GM21529 (cell line): ENCODE data around the gene PDE11A.
"Not testable (repeated sequence)": the region's sequence is repeated elsewhere in the genome, so short reads cannot be mapped to it uniquely, and the experiment has no call there.

ENCODE experiments used
- ATAC-seq: cut with Tn5 transposase; IDR thresholded peaks from one replicate; pipeline ENCODE4 v1.9.1; 2021; ENCODE audit not compliant: unreplicated experiment

The PDE11A gene

DNA sequence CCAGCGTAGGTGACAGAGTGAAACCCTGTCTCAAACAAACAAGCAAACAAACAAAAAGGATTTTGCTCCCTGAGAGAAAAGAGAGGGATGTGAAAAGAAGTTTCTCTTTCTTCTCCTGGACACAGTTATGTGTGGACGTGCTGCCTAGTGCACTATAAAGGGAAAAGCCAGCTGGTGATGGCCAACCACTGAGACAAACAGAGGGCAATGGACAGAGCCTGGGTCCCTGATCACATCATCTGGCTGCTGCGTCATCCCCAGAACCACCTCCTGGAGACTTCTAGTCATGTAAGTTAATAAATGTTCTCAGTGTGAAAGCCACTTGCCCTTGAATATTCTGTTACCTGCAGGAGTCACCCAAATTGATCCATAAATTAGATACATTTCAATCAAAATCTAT, 184.9 kb downstream of the PDE11A start:
- ATAC-seq: no peak

DNA sequence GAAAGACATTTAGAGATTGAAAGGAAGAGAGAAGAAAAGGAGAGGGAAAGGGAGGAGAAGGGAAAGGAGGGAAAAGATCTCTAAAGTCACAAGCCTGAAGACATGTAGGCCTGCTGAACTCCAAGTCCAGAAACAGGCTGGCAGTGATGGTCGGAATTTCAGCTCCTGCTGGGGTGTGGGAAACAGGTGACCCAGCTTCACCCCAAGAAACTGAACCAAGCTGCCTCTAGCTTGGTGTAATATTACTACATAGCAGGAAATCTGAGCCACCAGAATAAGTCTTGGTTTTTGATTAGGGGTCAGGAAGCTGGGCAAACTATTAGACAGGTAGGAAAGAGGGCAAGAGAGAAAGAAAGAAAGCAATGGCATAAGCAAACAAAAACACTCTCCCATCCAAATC, 185.8 kb downstream of the PDE11A start:
- ATAC-seq: no peak

DNA sequence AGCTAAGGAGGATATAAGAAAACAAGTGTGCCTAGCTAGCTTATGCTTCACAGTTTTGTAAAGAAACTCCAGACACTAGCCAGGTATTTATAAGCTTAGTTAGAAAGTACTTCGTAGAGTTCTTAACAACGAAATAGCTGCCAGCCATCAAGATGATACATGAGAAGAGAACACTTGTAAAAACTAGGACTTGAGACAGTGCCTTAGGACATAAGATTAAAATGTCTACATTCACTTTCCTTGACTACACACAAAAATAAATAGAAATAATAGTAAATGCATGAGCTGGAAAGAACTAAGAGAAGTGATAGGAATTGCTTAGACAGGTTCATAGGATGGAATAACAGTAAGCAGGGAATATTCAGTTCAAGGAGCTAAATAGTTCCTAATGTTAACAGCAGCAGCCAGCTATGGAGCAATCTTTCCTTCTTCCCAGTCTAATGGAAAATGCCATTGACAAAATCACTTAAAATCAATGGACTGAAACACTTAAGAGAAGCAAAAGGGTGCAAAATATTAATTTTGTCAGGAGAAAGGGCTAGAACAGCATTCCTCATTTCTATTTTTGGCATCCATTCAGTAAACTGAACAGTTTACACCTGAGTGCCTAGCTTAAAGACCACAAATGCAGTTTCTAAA, 186.6 kb downstream of the PDE11A start:
- ATAC-seq: no peak

DNA sequence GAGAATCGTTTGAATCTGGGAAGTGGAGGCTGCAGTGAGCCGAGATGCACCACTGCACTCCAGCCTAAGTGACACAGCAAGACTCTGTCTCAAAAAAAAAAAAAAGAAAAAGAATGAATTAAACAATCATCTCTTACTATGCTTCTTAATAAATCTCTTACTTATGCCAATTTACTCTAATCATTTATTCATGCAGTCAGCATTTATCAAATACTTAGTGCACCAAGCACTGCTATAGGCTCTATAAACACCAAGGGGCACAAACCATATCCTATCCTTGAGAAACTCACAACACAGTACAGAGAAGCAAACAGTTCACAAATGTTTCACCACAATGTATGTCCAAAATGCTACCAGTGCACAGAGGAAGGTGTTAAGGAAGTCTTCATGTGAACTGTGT, 189.4 kb downstream of the PDE11A start:
- no peak for ATAC-seq

DNA sequence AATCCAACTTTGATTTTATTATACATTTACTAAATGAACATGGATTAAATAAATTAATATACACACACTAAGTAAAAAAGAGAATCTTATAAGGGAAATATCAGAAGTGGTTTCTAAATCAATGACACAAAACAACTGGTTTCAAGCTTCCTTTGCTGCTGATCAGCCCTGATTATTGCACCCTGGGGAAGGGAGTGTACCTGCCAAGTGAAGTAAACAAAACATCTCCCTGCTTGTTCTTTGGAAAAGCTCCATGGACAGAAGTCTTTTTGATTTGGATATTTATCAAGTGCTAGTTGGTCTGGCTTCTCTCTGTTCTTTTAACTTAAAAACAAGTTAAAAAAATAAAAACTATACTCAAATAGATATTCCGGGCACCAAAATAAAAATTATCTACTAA, 190.1 kb downstream of the PDE11A start:
- ATAC-seq: no peak

DNA sequence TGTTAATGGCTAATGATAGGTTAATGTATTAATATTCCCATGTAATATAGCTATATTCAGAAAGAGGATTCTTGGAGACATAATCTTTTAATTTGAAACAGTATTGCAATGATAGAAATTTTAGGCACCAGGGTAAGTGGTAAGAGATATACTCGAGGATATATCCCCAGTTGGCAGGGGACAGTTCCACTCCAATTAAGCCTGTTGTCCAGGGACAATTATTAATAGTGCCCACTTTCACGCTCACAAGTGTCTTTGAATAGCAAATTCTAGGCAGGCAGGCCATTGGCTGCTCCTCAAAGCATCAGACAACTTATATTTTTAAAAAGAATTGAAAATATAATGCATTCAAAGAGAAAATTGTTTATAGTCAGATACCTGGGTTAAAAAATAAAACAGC, 190.7 kb downstream of the PDE11A start:
- no peak for ATAC-seq

DNA sequence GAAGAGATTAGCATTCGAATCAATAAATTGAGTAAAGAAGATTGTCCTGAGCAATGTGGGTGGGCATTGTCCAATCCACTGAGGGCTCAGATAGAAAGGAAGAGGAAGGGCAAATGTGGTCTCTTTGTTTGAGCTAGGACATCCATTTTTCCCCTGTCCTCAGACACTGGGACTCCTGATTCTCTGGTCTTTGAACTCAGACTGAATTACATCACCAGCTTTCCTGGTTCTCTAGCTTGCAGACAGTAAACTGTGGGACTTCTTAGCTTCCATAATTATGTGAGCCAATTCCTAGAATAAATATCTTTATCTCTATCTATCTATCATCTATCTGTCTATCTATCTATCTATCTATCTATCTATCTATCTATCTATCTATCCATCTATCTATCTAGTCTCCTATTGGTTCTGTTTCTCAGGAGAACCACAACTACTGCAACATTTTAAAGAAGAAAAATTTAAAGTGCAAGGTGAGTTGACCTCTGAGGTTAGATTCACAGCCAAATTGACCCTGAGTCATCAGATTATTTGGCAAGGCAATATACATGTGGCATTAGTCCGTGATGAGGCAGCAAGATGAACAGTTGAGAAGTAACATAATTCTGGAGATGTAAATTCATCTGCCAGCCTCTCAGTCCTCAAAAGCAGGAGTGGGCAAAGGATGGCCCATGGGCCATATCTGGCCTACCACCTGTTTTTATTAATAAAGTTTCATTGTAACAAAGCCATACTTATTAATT, 191.4 kb downstream of the PDE11A start:
- ATAC-seq: no peak

DNA sequence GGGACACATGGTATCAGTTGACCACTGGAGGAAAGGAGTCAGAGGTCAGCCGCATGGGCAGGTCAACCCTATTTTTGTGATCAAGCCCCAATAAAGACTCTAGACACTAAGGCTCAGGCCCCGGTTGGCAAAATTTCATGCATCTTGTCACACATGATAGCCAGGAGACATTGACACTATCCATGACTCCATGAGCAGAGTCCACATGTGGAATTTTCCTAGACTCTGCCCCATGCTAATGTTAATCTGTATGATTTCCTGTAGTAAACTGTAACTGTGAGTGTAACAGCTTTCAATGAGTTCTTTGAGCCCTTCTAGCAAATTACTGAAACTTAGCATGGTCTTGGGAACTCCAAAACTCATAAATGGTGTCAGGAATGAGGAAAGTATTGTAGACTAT, 192.3 kb downstream of the PDE11A start:
- no peak for ATAC-seq

DNA sequence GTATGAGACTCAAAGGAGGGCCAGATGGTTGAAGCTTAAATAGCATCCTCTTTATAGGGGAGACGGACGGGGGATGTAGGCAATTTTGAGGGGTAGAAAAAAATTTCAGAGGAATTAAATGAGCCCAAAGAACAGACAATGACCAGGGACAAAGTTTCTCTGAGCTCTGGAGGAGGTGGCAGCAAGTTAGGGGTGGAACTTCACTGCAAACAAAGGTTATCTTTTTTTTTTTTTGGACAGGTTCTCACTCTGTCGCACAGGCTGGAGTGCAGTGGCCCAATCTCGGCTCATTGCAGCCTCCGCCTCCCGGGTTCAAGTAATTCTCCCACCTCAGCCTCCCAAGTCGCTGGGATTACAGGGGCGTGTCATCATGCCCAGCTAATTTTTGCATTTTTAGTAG, 195.6 kb downstream of the PDE11A start:
- no peak for ATAC-seq

DNA sequence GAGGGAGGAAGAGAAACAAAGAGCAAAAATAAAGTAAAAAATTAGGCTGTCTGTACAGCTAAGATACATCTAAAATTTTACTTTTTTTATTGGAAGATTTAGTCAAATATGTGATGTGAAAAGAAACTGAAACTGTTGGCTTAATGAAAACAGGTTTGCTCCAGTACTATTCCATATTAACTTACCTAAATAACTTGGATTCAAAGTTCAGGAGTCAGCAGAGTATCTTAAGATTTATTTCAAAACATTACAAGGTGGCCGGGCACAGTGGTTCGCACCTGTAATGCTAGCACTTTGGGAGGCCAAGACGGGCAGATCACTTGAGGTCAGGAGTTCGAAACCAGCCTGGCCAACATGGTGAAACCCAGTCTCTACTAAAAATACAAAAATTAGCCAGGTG, 197.9 kb downstream of the PDE11A start:
- no peak for ATAC-seq

DNA sequence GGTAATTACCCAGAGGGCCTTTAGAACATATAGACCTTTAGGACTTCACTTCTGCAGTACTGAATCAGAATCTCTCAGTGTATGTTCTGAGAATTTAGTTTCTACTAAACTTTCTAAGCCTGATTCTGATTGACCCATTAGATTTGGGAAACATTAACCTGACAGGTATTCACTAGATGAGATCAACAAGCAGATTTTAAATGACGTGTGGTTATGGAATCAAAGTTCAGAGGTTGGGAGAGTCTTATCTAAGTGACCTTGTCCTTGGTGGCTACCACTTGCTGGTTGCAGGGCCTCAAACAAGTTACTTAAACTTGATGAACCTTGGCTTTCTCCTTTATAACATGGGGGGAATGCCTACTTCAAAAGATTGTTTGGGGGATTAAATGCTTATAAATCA, 198.7 kb downstream of the PDE11A start:
- ATAC-seq: no peak

DNA sequence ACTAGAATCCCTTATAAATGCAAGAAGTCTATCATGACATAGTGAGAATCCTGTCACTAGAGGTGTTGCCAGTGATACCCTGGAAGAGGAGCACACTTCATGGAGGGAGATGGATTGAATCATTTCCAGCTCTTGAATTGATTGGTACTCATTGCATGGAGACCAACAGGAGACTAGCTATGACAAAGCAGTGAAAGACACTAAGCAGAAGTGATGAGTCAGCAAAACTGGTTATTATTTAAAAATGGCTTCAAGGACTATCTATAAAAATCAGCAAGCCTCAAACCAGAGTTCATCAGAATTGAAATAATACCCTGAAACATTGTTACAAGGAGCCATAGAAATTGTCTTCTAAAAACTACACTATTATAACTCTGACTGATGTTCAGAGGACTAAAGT, 200.3 kb downstream of the PDE11A start:
- ATAC-seq: no peak

DNA sequence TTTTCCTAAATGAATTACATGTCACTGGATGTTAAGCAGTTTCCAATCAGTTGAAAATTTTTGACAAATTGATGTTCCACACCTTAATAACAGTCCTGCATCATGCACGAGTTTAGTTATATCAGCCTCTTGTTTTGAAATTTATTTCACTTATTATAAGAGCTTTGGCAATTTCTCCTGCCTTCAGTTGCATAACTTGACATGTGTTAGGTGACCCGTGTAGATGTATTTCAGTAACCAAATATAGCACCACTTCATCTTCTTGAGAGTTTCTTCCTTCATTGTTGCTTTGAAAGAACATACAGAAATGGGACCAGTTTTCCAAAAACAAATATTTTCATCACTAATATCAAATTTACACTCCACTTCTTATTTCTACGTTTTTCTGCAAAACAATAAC, 202.7 kb downstream of the PDE11A start:
- no peak for ATAC-seq

DNA sequence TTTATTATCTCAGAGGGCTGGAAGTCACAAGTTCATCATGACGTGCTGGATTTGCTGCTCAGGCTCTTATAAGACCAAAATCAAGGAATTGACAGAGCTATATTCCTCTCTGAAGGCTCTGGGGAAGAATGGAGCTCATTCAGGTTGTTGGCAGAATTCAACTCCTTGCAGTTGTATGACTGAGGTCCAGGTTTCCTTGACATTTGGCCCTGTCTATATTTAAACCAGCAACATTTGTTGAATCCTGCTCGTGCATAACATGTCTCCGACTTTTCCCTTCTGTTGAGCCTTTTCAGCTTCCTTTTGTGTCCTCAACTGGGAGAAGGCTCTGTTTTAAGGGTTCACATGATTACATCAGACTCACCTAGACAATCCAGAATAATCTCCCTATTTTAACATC, 203.4 kb downstream of the PDE11A start:
- no peak for ATAC-seq

DNA sequence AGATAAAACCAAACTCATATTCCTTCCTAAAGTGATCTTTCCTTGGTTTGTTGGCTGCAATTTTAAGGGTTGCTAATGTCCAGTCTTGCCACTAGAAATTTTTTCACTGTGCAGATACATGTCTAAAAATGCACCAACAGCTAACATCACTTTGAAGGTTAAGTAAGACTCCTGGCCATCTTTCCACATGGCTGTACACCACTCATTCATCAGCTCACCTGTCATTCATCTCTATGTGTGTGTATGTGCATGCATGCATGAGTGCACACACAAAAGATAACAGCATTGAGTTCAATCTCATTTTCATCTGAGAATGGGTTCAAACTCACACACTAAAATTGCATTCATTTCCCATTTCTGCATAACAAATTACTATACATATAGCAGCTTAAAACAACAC, 203.8 kb downstream of the PDE11A start:
- no peak for ATAC-seq

DNA sequence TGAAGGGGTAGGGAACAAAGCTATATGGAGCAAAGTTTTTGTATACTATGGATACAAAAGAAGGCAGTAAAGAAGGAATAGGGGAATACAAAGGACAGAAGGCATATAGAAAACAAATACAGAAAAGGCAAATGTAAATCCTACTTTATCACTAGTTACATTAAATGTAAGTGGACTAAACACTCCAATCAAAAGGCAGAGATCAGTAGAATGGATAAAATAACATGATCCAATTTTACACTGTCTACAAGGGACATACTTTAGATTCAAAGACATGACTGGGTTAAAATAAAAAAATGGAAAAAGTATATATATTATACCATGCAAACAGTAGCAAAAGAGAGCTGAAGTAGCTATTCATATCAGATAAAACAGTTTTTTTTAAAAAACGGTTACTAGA, 215.0 kb downstream of the PDE11A start:
- ATAC-seq: no peak

DNA sequence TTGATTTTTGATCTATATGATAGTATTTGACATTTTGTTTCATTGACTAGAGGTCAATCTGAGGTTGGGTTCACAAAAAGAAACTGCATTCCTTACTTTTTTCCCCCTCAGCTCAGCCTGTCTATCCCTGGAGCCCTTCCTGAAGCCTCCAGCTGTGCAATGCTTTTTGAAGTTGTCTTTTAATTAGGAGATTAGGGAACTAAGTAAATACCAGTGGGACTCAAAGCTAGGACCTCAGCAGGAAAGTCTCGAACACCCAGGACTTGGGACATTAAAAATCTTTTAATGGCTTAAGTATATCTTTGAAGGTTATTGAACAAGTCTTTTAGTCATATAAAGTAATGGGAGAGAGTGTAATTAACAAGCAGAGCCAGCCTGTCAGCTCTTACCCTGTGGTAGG, 220.2 kb downstream of the PDE11A start:
- no peak for ATAC-seq

DNA sequence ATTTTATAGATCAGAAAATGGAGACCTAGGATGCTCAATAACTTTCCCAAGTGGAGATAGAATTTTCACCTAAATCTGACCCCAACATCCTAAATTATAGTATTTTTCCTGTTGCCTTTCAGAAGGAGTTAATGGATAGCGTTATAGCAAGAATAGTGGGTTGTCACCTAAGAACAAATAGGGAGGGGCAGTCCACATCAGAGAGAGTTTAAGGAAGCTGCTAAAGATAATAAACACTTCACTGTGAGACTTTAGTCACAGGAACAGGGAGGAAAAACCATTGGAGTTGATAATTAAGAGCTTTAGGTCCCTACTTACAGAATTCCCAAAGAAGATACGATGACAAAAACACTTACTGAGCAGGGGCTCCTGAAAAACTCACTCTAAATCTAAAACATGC, 229.4 kb downstream of the PDE11A start:
- no peak for ATAC-seq

DNA sequence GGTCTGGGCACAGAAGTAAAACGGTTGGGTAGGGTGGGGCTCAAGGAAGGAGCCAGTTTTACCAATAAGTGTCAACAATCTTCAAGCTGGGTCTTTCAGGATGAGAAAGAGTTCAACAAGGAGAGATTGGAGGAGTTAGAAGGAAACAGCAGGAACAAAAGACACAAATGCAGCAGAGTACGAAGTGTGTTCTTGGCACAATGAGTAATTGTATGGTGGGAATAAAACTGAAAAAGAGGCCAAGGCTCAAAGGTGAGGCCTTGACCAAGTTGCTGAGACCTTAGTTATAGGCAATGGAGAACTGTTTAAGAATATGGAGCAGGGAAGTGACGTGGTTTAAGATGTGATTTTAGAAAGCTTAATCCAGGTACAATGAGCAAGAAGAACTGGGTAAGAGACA, 230.3 kb downstream of the PDE11A start:
- no peak for ATAC-seq

DNA sequence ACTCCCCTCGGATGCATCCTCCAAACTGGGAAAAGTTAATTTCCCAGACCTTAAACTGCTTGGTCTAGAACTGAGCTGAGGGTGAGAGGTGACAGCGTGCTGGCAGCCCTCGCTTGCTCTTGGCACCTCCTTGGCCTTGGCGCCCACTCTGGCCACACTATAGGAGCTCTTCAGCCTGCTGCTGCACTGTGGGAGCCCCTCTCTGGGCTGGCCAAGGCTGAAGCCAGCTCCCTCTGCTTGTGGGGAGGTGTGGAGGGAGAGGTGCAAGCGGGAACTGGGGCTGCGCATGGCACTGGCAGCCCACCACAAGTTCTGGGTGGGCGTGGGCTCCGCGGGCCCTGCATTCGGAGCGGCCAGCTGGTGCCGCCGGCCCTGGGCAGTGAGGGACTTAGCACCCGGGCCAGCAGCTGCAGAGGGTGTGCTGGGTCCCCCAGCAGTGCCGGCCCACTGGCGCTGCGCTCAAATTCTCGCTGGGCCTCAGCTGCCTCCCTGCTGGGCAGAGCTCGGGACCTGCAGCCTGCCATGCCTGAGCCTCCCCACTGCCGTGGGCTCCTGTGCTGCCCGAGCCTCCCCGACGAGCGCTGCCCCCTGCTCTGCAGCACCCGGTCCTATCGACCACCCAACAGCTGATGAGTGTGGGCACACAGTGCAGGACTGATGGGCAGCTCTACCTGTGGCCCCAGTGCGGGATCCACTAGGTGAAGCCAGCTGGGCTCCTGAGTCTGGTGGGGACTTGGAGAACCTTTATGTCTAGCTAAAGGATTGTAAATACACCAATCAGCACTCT, 237.0 kb downstream of the PDE11A start:
- ATAC-seq: not testable (repeated sequence)

DNA sequence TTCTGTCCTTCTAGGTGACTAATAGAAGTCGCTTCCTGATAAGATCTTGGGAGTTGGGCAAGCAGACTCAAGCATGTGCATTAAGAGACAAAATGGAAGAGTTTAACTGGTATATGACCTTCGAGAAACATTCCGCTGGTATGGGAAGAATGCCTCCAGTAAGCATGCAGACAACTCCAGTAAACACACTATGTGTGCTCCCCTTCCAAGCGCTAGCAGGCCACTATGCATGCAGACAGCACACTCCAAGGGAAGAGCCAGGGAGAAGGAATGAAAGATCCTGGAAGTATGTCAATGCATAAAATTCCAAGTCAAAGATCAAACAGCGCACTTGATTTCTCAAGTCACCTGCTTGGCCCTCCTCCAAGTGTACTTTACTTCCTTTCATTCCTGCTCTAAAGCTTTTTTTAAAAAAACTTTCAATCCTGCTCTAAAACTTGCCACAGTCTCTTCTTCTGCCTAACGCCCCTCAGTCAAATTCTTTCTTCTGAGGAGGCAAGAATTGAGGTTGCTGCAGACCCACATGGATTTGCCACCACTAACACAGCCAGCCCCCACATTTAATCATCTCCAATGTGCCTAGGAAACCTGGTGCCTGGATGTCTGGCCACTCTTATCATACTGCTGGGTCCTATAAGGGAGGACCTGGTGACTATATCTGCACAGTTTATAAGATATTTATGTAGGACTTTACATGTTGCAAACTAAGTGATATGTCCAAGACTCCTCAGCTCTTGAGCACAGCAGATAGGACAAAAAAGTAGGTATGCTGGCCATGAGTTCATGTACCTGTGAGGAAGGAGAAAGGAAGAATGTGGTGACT, 239.8 kb downstream of the PDE11A start:
- no peak for ATAC-seq
